CD4-positive, alpha-beta T cell (primary cell): ENCODE results near the gene MBTPS2. TPM values are rescaled to one million over a fixed set of nuclear protein-coding genes. Genes with fewer than 3 reads are reported as not detected.

Experiments used
- ATAC-seq: fragments of 200-7000 bp; cut with Tn5 transposase; one replicate; pipeline ENCODE4 v1.10.0; 2022; ENCODE audit warnings: mild to moderate bottlenecking; ENCODE audit not compliant: poor library complexity
- CTCF ChIA-PET: fragments of 350-600 bp; sonication (Branson Sonifier 250); formaldehyde crosslinking; loops from one replicate; lab custom pipeline; 2021; ENCODE audit warnings: antibody characterized with exemption, inconsistent platforms; lab: Charles Lee
- POLR2A ChIA-PET: fragments of 350-600 bp; sonication (Branson Sonifier 250); formaldehyde crosslinking; loops from one replicate; lab custom pipeline; 2021; ENCODE audit warnings: antibody characterized with exemption, inconsistent platforms; lab: Charles Lee
- DNase-seq, 14 experiments: peaks; one replicate each; pipeline ENCODE4 v3.0.0-alpha.2; 2013 to 2020; ENCODE audit warnings: mixed read lengths in 2 of 14
- H3K27ac ChIP-seq, 2 donors: one replicate each; pipeline versions ENCODE4 v1.5.1 to v1.7.0; 2013; ENCODE audit warnings: low read length in 2 of 2, low read depth in 1 of 2, mild to moderate bottlenecking in 1 of 2
- H3K27me3 ChIP-seq, 2 experiments: 1 replicate in 1 of 2; 2 replicates in 1 of 2; pipeline versions ENCODE4 v1.6.1 to v1.7.0; 2013; ENCODE audit warnings: low read length in 2 of 2, control low read depth in 1 of 2, mild to moderate bottlenecking in 1 of 2, moderate library complexity in 1 of 2; ENCODE audit not compliant: insufficient read depth in 2 of 2, control insufficient read depth in 1 of 2
- H3K36me3 ChIP-seq: one replicate; pipeline ENCODE4 v1.6.1; 2013; ENCODE audit warnings: low read length, control low read depth; ENCODE audit not compliant: insufficient read depth
- H3K4me1 ChIP-seq: one replicate; pipeline ENCODE4 v1.6.1; 2013; ENCODE audit warnings: low read length, control low read depth; ENCODE audit not compliant: insufficient read depth
- H3K4me3 ChIP-seq: one replicate; pipeline ENCODE4 v1.5.1; 2013; ENCODE audit warnings: mild to moderate bottlenecking, low read length, moderate library complexity
- H3K9me3 ChIP-seq, 2 experiments: 1 replicate in 1 of 2; 2 replicates in 1 of 2; pipeline versions ENCODE4 v1.6.1 to v1.7.0; 2013; ENCODE audit warnings: low read length in 2 of 2, mild to moderate bottlenecking in 2 of 2, control low read depth in 1 of 2, moderate library complexity in 1 of 2; ENCODE audit not compliant: control insufficient read depth in 1 of 2, insufficient read depth in 1 of 2
- H3K27ac Mint-ChIP-seq: one replicate; pipeline ENCODE4 v1.8.0; 2020; ENCODE audit warnings: mixed read lengths
- H3K27me3 Mint-ChIP-seq: one replicate; pipeline ENCODE4 v1.8.0; 2021; ENCODE audit warnings: mixed read lengths
- H3K36me3 Mint-ChIP-seq: one replicate; pipeline ENCODE4 v1.8.0; 2021; ENCODE audit warnings: low read depth, mixed read lengths
- H3K4me1 Mint-ChIP-seq: one replicate; pipeline ENCODE4 v1.8.0; 2021; ENCODE audit warnings: low read depth, mixed read lengths
- H3K4me3 Mint-ChIP-seq: one replicate; pipeline ENCODE4 v1.8.0; 2020; ENCODE audit warnings: mild to moderate bottlenecking, mixed read lengths
- H3K9me3 Mint-ChIP-seq: one replicate; pipeline ENCODE4 v1.8.0; 2020; ENCODE audit warnings: mixed read lengths
- CTCF ChIP-seq: fragments of 200-600 bp; IDR thresholded peaks from one replicate; pipeline ENCODE4 v1.8.0; 2022; ENCODE audit warnings: antibody characterized with exemption, mild to moderate bottlenecking
- intact Hi-C, 2 experiments: fragments of 100-400 bp; cut with DNase I in 1 of 2; cut with micrococcal nuclease in 1 of 2; formaldehyde crosslinking; loops; one replicate each; pipeline versions ENCODE4 v1.15.1 to v1.9.0; 2023 to 2025; cut with DNase I, micrococcal nuclease
- polyA plus RNA-seq, 2 donors: library from polyadenylated mRNA; unstranded; fragments of 120-200 nt; gene quantifications; one replicate each; pipeline ENCODE4 v1.2.1, GENCODE V29; 2013
- total RNA-seq, 174 experiments: library from RNA in 2 of 174; stranded (reverse) in 2 of 174; gene quantifications; one replicate each; pipeline ENCODE4 v1.2.3 and lab custom pipeline; 2021 to 2026

The MBTPS2 gene
- 1 to 10 TPM; 3.1 to 3.4 TPM for total RNA-seq
- polyA plus RNA-seq (2013, experiment 1 of 2), result 5.4 TPM
- polyA plus RNA-seq (2013, experiment 2 of 2), result 6.5 TPM
- total RNA-seq (lab: John Stamatoyannopoulos, UW), result 2.3 to 18.4 (median 6.9) reads per million in 172 experiments

DNA sequence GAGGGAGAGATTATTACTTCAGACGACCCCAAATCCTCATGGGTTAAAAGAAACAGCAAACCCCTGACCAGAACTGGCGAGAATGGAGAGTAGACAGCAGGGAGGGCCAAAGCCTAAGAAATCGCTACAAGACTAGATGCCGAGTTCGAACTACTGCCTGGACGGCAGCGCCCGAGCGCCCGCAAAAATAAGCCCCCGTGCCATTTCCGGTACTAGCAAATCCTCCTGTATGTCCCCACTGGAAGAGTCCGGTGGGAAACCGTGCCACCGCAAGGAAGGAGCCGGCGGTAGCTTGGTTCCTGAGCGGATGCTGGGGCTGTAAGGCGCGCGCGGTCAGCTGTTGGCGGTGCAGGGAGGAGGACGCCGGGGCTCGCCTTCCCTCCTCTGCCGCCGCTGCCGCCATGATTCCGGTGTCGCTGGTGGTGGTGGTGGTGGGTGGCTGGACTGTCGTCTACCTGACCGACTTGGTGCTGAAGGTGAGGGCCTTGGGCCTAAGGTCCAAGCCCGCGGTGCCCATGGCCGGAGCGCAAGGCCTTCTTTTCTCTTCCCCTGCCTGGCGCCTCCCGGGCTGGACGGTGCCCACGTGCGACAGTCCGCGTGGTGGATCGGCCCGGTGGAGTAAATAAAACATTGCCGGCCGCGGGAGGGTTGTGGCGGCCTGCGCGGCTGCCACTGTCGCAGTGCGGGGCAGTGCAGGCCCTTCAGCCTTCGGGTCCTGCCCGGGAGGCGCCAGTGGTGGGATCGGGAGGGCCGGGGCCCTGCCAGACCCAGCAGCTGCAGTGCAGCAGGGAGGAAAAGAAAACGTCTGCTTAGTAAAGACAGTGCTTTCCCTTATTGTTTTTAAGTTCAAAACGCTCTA lies at the start of gene MBTPS2:
TSS of gene MBTPS2 (plus strand) at position 284 of the 859 bp plus-strand sequence. CDS start at position 402, 118 bp downstream.
- H3K4me3 Mint-ChIP-seq, result peak within 1 kb of the TSS; percentile 96
- H3K4me1 Mint-ChIP-seq, result peaks cover 14% of the 10 kb centered on the region
- Histone ChIP-seq H3K27me3 (no peaks in the 10 kb centered on the region), H3K4me1 (peaks cover 12% of the 10 kb centered on the region), H3K4me3 (peak within 1 kb of the TSS; percentile 86), H3K36me3 (no peaks in the 10 kb centered on the region), H3K27ac (peak within 1 kb of the TSS in 1 of 2 donors; percentile 55), H3K9me3 (no peaks in the 10 kb centered on the region)
- H3K27ac Mint-ChIP-seq, result peak within 1 kb of the TSS; percentile 93
- intact Hi-C loops, result loop anchor here (5.0 to 10.0 kb wide), 4 partner anchors 95 to 462 kb away; no protein-coding TSS in a partner anchor
- TF ChIP-seq CTCF, result no peak
- DNase-seq (peak; percentile 69 to 90 (median 76)), ATAC-seq (peak; percentile 93)
- H3K9me3 Mint-ChIP-seq, result no peaks in the 10 kb centered on the region
- ChIA-PET CTCF (interaction anchor here (1.3 kb wide), 1 partner anchor 144 kb away, joined by 3 read pairs; no protein-coding TSS in a partner anchor), POLR2A (interaction anchor here (0.9 to 1.2 kb wide), 3 partner anchors 66 to 1944 kb away, joined by 3 to 5 read pairs (median 3); partner anchors contain the start of gene SAT1)
- H3K36me3 Mint-ChIP-seq, result peaks cover 14% of the 10 kb centered on the region
- no peaks in the 10 kb centered on the region for H3K27me3 Mint-ChIP-seq

DNA sequence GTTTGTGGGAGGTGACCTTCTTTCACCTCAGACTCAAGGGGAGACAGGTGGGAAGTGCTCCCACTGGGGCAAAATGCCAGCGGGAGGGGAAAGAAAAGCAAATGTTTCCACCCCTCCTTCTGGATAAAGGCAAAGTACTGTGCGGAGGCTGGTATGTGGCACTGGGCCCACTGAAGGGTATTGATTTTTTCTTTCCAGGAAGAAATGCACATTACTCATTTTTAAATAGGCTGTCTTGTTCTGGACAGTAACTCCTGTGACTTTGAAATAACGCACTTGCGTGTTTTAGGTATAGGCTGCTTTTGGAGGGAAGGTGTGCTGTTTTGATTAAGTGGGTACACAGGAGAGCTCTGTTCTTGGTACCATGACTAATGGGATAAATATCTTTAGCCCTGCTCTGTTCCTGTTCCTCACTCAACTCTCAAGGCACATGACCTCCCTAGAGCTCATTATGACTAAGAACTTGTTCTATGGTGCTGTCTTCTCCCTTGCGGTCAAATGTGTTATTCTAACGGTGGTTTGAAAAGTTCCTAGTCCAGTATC lies 40.7 kb upstream of the MBTPS2 start:
- intact Hi-C loops, result no loop called here
- ATAC-seq, result no peak
- no peak overlapping the region for H3K27ac Mint-ChIP-seq
- no peak for TF ChIP-seq CTCF
- H3K27me3 Mint-ChIP-seq, result no peaks in the 10 kb centered on the region
- POLR2A ChIA-PET, result no interaction called here
- H3K4me3 Mint-ChIP-seq, result no peak overlapping the region
- H3K36me3 Mint-ChIP-seq, result no peaks in the 10 kb centered on the region
- no peak overlapping the region for H3K4me3 ChIP-seq
- no peaks in the 10 kb centered on the region for H3K4me1 ChIP-seq
- no peaks in the 10 kb centered on the region for H3K27me3 ChIP-seq
- no peaks in the 10 kb centered on the region for H3K9me3 ChIP-seq
- no peaks in the 10 kb centered on the region for H3K4me1 Mint-ChIP-seq
- CTCF ChIA-PET, result no interaction called here
- DNase-seq, result no peak
- H3K9me3 Mint-ChIP-seq, result no peaks in the 10 kb centered on the region
- H3K36me3 ChIP-seq, result no peaks in the 10 kb centered on the region
- H3K27ac ChIP-seq, result no peak overlapping the region

- no peaks in the 10 kb centered on the region for H3K4me1 ChIP-seq
- intact Hi-C loops, result no loop called here
- ChIA-PET CTCF (no interaction called here), POLR2A (no interaction called here)
- TF ChIP-seq CTCF, result no peak
- no peak for ATAC-seq
- no peak overlapping the region for H3K4me3 ChIP-seq
- H3K4me1 Mint-ChIP-seq, result no peaks in the 10 kb centered on the region
- no peaks in the 10 kb centered on the region for H3K36me3 ChIP-seq
- H3K27ac Mint-ChIP-seq, result no peak overlapping the region
- no peaks in the 10 kb centered on the region for H3K27me3 ChIP-seq
- no peaks in the 10 kb centered on the region for H3K36me3 Mint-ChIP-seq
- H3K27me3 Mint-ChIP-seq, result no peaks in the 10 kb centered on the region
- no peak overlapping the region for H3K27ac ChIP-seq
- H3K9me3 ChIP-seq, result no peaks in the 10 kb centered on the region
- H3K4me3 Mint-ChIP-seq, result no peak overlapping the region
- H3K9me3 Mint-ChIP-seq, result no peaks in the 10 kb centered on the region
- no peak for DNase-seq
These were observed 39.6 kb upstream of the MBTPS2 start for GRCh38 chrX:21799767-21800166.
